K562 (cell line): ENCODE measurements around the gene USP14. TPM values are rescaled to one million over a fixed set of nuclear protein-coding genes. Genes with fewer than 3 reads are reported as not detected.

Experiments
- CC2D1A ChIP-seq: fragments of 450-650 bp; IDR thresholded peaks from 2 replicates; pipeline ENCODE4 v1.6.1; 2017; ENCODE audit warnings: mild to moderate bottlenecking
- CREBBP ChIP-seq: IDR thresholded peaks from one replicate; pipeline ENCODE4 v1.6.1; 2012; ENCODE audit warnings: low read depth, mild to moderate bottlenecking, control low read depth, inconsistent platforms, low read length
- E2F3 ChIP-seq: fragments of 250-450 bp; sonication (Bioruptor Pico); IDR thresholded peaks from 2 replicates; pipeline ENCODE4 v1.4.0; 2020; ENCODE audit warnings: mild to moderate bottlenecking
- EGR1 ChIP-seq: fragments of 450-650 bp; conservative IDR thresholded peaks from 2 replicates; pipeline ENCODE4 v1.6.1; 2017; ENCODE audit warnings: mild to moderate bottlenecking
- FIP1L1 ChIP-seq: fragments of 200-400 bp; formaldehyde crosslinking; IDR thresholded peaks from 2 replicates; pipeline ENCODE4 v1.6.1; 2018; ENCODE audit warnings: mild to moderate bottlenecking, low read depth, low read length; ENCODE audit not compliant: poor library complexity, severe bottlenecking
- FOS ChIP-seq: IDR thresholded peaks from 3 replicates; pipeline ENCODE4 v1.6.1; 2011; ENCODE audit not compliant: insufficient read length; ENCODE audit errors: extremely low read depth
- JUN ChIP-seq, 2 experiments: sonication (generic) in 1 of 2; formaldehyde crosslinking in 1 of 2; IDR thresholded peaks; 2 replicates each; pipeline versions ENCODE4 v1.6.1 to v1.8.0; 2012 to 2022; ENCODE audit warnings: borderline replicate concordance in 2 of 2, mild to moderate bottlenecking in 2 of 2, improper control_type of control experiment in 1 of 2, low read depth in 1 of 2, low read length in 1 of 2, missing genetic modification reagents in 1 of 2
- L3MBTL2 ChIP-seq: fragments of 450-650 bp; IDR thresholded peaks from 2 replicates; pipeline ENCODE4 v1.6.1; 2016; ENCODE audit warnings: mild to moderate bottlenecking, moderate library complexity
- MEF2D ChIP-seq: conservative IDR thresholded peaks from 2 replicates; pipeline ENCODE4 v1.6.1; 2016; ENCODE audit warnings: low read depth, missing genetic modification characterization, missing compliant biosample characterization
- NONO ChIP-seq, 2 experiments: fragments of 200-400 bp in 1 of 2; fragments of 450-650 bp in 1 of 2; formaldehyde crosslinking in 1 of 2; IDR thresholded peaks; 2 replicates each; pipeline ENCODE4 v1.6.1; 2017; ENCODE audit warnings: low read depth in 2 of 2, mild to moderate bottlenecking in 2 of 2, moderate library complexity in 2 of 2, low read length in 1 of 2
- PHF8 ChIP-seq: fragments of 200-600 bp; sonication (generic); IDR thresholded peaks from 2 replicates; pipeline ENCODE4 v1.6.1; 2012; ENCODE audit warnings: mixed run types, mild to moderate bottlenecking, inconsistent platforms, low read length, moderate library complexity, borderline replicate concordance
- RAD21 ChIP-seq, 2 experiments: fragments of 250-450 bp in 1 of 2; fragments of 450-650 bp in 1 of 2; sonication (Bioruptor Pico) in 1 of 2; formaldehyde crosslinking in 1 of 2; IDR thresholded peaks in 1 of 2; conservative IDR thresholded peaks in 1 of 2; 2 replicates each; pipeline versions ENCODE4 v1.4.0 to v1.8.0; 2020 to 2022; ENCODE audit warnings: mild to moderate bottlenecking in 2 of 2, moderate library complexity in 1 of 2
- RBM15 ChIP-seq: fragments of 200-400 bp; formaldehyde crosslinking; IDR thresholded peaks from 2 replicates; pipeline ENCODE4 v1.6.1; 2018; ENCODE audit warnings: mild to moderate bottlenecking, low read length, moderate library complexity; ENCODE audit not compliant: insufficient read depth
- SMARCC2 ChIP-seq: fragments of 450-650 bp; IDR thresholded peaks from 2 replicates; pipeline ENCODE4 v1.6.1; 2017; ENCODE audit warnings: antibody characterized with exemption, moderate library complexity, mild to moderate bottlenecking, low read depth
- STAT5B ChIP-seq: fragments of 250-450 bp; sonication (Bioruptor Pico); IDR thresholded peaks from 2 replicates; pipeline ENCODE4 v1.8.0; 2021; ENCODE audit warnings: mild to moderate bottlenecking, inconsistent platforms
- ZNF518B ChIP-seq: fragments of 250-450 bp; sonication (Bioruptor Pico); IDR thresholded peaks from 2 replicates; pipeline ENCODE4 v1.5.0; 2021; ENCODE audit warnings: mild to moderate bottlenecking, moderate library complexity
- ZNF655 ChIP-seq: fragments of 250-450 bp; sonication (Bioruptor Pico); IDR thresholded peaks from 2 replicates; pipeline ENCODE4 v1.5.0; 2021
- polyA plus RNA-seq, 8 experiments: library from polyadenylated mRNA; depleted of rRNA in 4 of 8; stranded (reverse) in 5 of 8; unstranded in 3 of 8; fragments of >200 nt; fragmentation: Nextera tagmentation in 2 of 8; fragmentation: Illumina TruSeq in 1 of 8; extraction: Ambion mirVana in 2 of 8; extraction: Trizol in 1 of 8; gene quantifications; 2 replicates each; pipeline versions ENCODE4 v1.2.1 to v1.2.3, GENCODE V29; 2011 to 2014; ENCODE audit warnings: inconsistent platforms in 1 of 8, missing spikeins in 1 of 8
- total RNA-seq, 7 experiments: library from RNA; depleted of rRNA in 6 of 7; stranded (reverse); fragments of >200 nt in 6 of 7; fragmentation: Illumina TruSeq in 2 of 7; extraction: Trizol in 2 of 7; gene quantifications; 2 replicates each; pipeline versions ENCODE4 v1.2.1 to v1.2.3, GENCODE V29; 2011 to 2021; ENCODE audit warnings: low replicate concordance in 1 of 7
- TF ChIP-seq, protein P1 (sequence below): fragments of 250-450 bp; sonication (Bioruptor Pico); IDR thresholded peaks from 2 replicates; pipeline ENCODE4 v1.5.0; 2022; ENCODE audit warnings: mild to moderate bottlenecking

USP14 gene
- total and polyA plus RNA-seq, 9 of the 15 experiments (the other 6 are each of a cell fraction or from before 2014, with no cell fraction given): 18.7 to 129 (median 40.3) TPM

- TF ChIP-seq RBM15: no peak
- no peak for TF ChIP-seq EGR1
- TF ChIP-seq L3MBTL2: peak; percentile 100
- TF ChIP-seq ZNF655: no peak
- TF ChIP-seq NONO (IDR thresholded peaks at IDR 0.05; ENCODE audit: low read depth in 2 of 2, low read length in 1 of 2): peak; percentile 88; a peak in 3 of 4 replicates
- TF ChIP-seq STAT5B (CRISPR knock-in tag): no peak
- no peak for TF ChIP-seq CC2D1A
- no peak for TF ChIP-seq ZNF518B (CRISPR knock-in tag)
- TF ChIP-seq, protein P1, sequence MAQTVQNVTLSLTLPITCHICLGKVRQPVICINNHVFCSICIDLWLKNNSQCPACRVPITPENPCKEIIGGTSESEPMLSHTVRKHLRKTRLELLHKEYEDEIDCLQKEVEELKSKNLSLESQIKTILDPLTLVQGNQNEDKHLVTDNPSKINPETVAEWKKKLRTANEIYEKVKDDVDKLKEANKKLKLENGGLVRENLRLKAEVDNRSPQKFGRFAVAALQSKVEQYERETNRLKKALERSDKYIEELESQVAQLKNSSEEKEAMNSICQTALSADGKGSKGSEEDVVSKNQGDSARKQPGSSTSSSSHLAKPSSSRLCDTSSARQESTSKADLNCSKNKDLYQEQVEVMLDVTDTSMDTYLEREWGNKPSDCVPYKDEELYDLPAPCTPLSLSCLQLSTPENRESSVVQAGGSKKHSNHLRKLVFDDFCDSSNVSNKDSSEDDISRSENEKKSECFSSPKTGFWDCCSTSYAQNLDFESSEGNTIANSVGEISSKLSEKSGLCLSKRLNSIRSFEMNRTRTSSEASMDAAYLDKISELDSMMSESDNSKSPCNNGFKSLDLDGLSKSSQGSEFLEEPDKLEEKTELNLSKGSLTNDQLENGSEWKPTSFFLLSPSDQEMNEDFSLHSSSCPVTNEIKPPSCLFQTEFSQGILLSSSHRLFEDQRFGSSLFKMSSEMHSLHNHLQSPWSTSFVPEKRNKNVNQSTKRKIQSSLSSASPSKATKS (CRISPR knock-in tag): no peak
- TF ChIP-seq E2F3 (CRISPR knock-in tag): peak; percentile 91
- TF ChIP-seq JUN (IDR thresholded peaks at IDR 0.05; ENCODE audit: borderline replicate concordance, low read depth, low read length): peak; percentile 40; the same call in 1 of the 2 replicates
- no peak; the same call in 1 of the 2 replicates for TF ChIP-seq JUN (CRISPR knock-in tag; IDR thresholded peaks at IDR 0.05; ENCODE audit: borderline replicate concordance)
- peak; percentile 25 to 42; a peak in 3 of 4 replicates for TF ChIP-seq RAD21 (CRISPR knock-in tag; conservative IDR thresholded peaks at IDR 0.05 in 1 of 2, IDR thresholded peaks at IDR 0.05 in 1 of 2)
- TF ChIP-seq FOS: no peak
- no peak for TF ChIP-seq MEF2D (tag)
- TF ChIP-seq PHF8: peak; percentile 98; the same call in 1 of the 2 replicates
- TF ChIP-seq SMARCC2: no peak
- TF ChIP-seq CREBBP: no peak
- peak; percentile 83 for TF ChIP-seq FIP1L1
These were observed at the start of gene USP14 (continued) for GRCh38 chr18:158128-159036.
